DMS 273 (cell line): ENCODE measurements around the gene OR13C5.
"Not testable (repeated sequence)": the region's sequence is repeated elsewhere in the genome, so short reads cannot be mapped to it uniquely, and the experiment has no call there.

Experiments used
- DNase-seq: peaks from one replicate; lab custom pipeline; 2025; ENCODE audit not compliant: unreplicated experiment; lab: John Stamatoyannopoulos, UW

OR13C5 gene

GRCh38 chr9:104599313-104599712 lies at the start of gene OR13C5:
OR13C5 (minus strand) TSS chr9:104599413; CDS start chr9:104599413, 0 bp downstream.
- DNase-seq, result not testable (repeated sequence)

GRCh38 chr9:104635456-104635855 lies 36.2 kb upstream of the OR13C5 start:
- no peak for DNase-seq

- DNase-seq, result no peak
These were observed 34.8 kb upstream of the OR13C5 start for GRCh38 chr9:104633976-104634520.

GRCh38 chr9:104625964-104626363 lies 26.8 kb upstream of the OR13C5 start:
- not testable (repeated sequence) for DNase-seq

GRCh38 chr9:104618104-104618503 lies 18.9 kb upstream of the OR13C5 start, which contains the start of gene OR13C9:
OR13C9 (minus strand) TSS chr9:104618204; CDS start chr9:104618204, 0 bp downstream.
- no peak for DNase-seq

- DNase-seq, result no peak
These were observed 18.2 kb upstream of the OR13C5 start for GRCh38 chr9:104617418-104617817.

GRCh38 chr9:104611213-104611612 lies 12.0 kb upstream of the OR13C5 start:
- no peak for DNase-seq

- DNase-seq, result peak; percentile 14
These were observed 9.1 kb upstream of the OR13C5 start for GRCh38 chr9:104608336-104608735.

GRCh38 chr9:104606152-104606551 lies 6.9 kb upstream of the OR13C5 start:
- no peak for DNase-seq

GRCh38 chr9:104605527-104605926 lies 6.3 kb upstream of the OR13C5 start, which contains the start of gene OR13C2:
OR13C2 (minus strand) TSS chr9:104605627; CDS start chr9:104605627, 0 bp downstream.
- DNase-seq, result not testable (repeated sequence)

- DNase-seq, result no peak
These were observed 5.6 kb upstream of the OR13C5 start for GRCh38 chr9:104604801-104605200.

GRCh38 chr9:104598749-104599148 lies 464 bp downstream of the OR13C5 start:
- not testable (repeated sequence) for DNase-seq

GRCh38 chr9:104589626-104590025 lies 9.6 kb downstream of the OR13C5 start:
- DNase-seq, result no peak

- no peak for DNase-seq
These were observed 12.6 kb downstream of the OR13C5 start for GRCh38 chr9:104586496-104587180.

- DNase-seq, result no peak
These were observed 18.7 kb downstream of the OR13C5 start for GRCh38 chr9:104580562-104580961.

- DNase-seq, result no peak
These were observed 21.9 kb downstream of the OR13C5 start for GRCh38 chr9:104577263-104577662.

GRCh38 chr9:104575456-104575855 lies 23.8 kb downstream of the OR13C5 start:
- no peak for DNase-seq

GRCh38 chr9:104572612-104573011 lies 26.6 kb downstream of the OR13C5 start:
- DNase-seq, result no peak

GRCh38 chr9:104568868-104569267 lies 30.3 kb downstream of the OR13C5 start, which contains the start of gene OR13C8:
OR13C8 (plus strand) TSS chr9:104569168; CDS start chr9:104569168, 0 bp downstream.
- DNase-seq, result no peak

- no peak for DNase-seq
These were observed 34.9 kb downstream of the OR13C5 start for GRCh38 chr9:104564358-104564757.

GRCh38 chr9:104556830-104557634 lies 42.2 kb downstream of the OR13C5 start:
- DNase-seq, result no peak

GRCh38 chr9:104555521-104555920 lies 43.7 kb downstream of the OR13C5 start:
- no peak for DNase-seq
